HG02642 (cell line): ENCODE data around the gene FAM174C.

Experiments
- ATAC-seq: cut with Tn5 transposase; IDR thresholded peaks from one replicate; pipeline ENCODE4 v1.9.1; 2021; ENCODE audit warnings: mild to moderate bottlenecking; ENCODE audit not compliant: unreplicated experiment, poor library complexity

Gene FAM174C

DNA sequence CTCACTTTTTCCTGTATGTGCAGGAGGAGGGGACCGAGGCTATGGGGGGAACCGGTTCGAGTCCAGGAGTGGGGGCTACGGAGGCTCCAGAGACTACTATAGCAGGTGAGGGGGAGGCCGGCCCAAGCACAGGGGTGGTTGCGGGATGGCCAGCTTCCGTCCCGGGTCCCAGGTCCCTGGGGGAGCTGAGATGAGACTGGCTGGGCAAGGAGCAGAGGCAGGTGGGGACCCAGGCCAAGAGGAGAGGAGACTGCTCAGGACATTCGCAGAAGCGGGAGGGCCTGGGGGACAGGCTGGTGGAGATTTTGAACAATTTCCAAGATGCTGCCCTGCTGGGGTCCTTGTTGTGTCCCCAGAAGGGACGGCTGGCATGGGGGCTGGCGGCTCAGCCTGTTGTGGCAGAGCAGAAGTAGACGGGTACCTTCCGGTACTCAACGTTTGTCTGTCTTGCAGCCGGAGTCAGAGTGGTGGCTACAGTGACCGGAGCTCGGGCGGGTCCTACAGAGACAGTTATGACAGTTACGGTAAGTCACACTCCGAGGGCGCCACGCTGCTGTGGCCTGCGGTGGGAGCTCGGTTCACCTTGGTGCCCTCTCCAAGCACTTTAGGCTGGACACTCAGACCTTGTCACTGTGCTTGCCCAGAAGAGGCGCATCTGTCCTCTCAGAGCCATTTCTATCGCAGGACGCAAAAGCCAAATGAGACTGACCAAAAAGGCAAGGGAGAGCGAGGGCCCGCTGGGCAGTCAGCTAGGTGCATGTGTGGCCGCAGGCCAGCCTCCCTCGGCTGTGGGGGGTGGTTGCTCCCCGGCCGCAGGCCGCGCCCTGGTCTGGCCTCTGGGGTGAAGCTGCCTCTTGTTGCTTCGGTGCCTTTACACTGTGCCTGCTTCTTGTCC is 3.6 kb upstream of the FAM174C start:
- ATAC-seq = no peak

DNA sequence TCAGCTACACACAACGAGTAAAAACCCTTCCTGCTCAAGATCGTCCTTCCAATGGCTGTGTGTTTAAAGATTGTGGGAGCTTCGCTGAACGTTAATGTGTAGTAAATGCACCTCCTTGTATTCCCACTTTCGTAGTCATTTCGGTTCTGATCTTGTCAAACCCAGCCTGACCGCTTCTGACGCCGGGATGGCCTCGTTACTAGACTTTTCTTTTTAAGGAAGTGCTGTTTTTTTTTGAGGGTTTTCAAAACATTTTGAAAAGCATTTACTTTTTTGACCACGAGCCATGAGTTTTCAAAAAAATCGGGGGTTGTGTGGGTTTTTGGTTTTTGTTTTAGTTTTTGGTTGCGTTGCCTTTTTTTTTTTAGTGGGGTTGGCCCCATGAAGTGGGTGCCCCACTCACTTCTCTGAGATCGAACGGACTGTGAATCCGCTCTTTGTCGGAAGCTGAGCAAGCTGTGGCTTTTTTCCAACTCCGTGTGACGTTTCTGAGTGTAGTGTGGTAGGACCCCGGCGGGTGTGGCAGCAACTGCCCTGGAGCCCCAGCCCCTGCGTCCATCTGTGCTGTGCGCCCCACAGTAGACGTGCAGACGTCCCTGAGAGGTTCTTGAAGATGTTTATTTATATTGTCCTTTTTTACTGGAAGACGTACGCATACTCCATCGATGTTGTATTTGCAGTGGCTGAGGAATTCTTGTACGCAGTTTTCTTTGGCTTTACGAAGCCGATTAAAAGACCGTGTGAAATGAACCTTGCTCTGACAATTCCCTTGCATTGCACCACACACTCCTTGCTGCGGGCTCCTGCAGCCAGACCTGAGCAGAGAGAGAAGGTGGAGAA is 2.7 kb upstream of the FAM174C start:
- ATAC-seq = no peak

DNA sequence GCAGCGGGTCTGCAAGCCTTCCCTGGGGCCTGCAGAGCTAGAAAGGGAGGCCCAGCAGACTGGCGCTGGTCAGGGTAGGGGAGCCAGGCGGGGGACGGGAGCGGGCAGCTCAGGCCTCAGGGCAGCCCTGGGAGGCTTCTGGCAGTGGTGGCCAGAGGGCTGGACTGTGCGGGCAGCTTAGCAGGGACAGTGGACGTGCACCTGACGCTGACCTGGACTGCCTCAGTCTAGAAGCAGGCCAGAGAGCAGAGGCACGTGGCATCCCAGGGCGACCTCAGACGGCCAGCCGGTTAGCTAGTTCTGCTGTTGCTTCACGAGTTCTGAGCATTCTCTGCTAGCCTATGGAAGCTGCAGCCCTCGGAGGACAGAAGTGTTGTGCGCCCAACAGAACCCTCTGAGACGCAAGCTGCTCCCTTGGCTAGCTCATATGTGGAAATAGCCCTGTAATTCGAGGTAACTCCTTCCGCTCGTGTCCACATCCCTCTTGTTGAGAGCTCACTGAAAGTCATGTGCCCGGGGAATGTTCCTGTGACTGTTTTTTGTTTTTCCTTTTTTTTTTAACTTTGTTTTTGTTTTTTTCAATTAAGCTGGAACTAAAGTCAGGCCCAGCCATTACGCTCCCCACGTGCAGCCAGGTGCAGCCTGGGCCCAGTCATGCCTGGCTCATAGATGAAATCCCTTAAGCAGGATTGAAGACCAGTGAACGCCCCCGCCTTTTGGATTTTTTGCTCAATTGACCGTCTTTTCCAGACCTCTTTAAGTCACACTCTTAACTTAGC is 1.9 kb upstream of the FAM174C start:
- ATAC-seq = no peak

DNA sequence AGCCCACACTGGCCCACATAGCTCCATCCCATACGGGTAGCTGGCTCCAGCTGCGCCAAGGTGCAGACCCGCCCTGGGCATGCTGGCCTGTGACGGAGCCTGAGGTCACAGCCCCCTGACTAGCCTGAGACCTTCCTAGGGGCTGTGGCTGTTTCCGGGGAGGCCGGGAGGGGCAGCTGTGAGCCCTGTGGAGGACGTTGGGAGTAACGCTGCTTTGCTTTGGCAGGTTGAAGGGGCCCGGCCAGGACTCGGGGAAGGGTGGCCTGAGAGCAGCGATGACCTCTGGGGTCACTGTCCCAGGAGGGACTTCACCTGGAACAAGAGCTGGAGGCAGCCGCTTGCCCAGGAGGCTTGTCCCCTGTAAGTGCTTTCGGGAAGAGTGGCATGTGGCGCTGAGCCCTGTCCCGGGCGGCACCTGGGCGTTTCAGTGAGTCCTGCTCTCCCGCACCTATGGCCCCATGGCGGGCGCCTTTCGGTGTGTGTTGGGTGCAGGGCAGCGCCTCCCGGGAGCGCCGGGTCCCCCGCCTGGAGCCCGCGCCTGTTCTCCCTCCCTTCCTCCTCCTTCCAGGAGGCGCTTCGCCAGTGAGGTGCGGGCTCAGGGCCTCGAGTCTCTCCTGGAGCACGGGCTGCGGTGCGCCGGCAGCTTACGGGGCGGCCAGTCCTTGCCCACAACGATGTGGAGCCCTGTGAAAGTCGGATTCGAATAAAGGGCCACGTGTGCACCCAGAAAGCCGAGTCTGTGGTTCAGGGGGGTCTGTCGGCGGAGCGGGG is 1.1 kb upstream of the FAM174C start:
- ATAC-seq = no peak

DNA sequence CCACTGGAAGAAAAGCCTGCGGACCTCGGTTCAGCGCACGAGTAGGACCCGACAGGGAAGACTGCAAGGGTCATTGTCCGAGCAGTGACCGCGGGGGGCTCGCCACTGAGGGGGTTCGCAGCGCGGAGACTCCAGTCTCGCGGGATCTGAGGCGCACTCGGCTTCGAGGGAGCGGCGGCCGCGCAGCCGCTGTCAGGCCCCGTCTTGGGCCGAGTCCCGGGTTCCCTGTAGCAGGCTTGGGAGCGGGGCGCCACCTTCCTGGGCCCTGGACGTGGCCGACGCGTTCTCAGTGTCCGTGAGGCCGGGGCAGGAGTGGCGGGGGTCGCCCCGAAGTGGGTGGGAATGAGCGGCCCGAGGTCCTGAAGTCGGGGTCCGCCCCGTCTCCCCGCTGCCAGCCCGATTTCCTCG is 474 bp upstream of the FAM174C start:
- ATAC-seq = no peak

DNA sequence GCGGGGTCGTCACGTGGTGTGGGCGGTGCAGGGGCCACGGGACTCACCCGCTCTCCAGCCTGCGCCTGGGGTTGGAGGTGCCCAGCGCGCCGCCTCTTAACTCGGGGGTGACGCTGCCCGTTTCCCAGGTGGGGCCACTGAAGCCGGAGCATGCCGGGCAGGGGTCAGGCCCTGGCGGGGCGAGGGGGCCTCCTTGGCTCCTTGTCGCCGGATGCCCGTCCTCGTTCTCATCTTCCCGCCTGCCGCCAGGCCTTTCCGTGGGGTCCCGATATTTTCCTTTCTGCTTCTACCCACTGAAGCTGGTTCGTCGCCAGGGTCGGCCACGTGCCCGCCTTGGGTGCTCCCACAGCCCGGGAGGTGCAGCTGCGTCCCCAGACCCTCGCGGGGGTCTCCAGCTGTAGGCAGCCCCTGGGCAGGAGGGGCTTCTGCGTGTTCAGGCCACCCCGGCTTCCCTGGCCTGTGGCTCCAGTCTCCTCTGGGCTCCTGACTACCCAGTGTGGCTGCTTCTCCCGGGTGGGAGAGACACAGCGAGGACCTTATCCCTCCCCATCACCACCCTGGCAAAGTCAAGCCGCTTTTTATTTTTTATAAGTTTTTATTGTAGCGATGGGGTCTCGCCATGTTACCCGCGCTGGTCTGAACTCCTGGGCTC is 772 bp downstream of the FAM174C start:
- ATAC-seq = no peak

DNA sequence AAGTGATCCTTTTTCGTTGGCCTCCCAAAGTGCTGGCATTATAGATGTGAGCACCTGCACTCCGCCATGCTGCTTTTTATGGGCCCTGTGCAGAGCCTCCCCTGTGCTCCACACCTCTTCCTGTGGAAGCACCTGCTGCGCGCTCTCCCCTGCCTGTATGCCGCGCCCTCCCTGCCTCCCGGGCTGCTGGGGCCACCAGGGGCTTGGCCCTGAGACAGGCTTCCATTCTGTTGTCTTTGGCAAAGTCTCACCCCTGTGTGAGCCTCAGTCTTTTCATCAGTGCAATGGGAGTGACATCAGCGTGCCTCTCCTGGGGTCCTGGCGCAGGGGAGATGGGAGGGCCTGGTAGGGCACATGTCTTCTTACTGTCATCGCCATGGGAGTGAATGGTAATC is 1.3 kb downstream of the FAM174C start:
- ATAC-seq = no peak

DNA sequence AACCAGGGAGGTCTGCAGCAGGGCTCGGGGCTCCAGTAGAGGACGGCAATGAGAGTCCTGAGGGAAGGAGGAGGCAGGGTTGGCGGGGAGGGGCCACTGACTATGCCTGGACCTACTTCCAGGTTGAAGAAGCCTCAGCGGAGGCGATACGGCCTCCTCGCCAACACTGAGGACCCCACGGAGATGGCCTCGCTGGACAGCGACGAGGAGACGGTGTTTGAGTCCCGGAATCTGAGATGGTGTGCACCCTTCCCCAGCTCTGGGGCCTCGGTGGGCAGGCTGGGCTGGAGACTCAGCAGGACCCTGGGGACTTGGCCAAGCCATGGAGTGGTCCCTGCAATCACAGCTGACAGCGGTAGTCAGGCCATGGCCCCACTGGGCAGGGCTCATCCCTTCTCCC is 1.7 kb downstream of the FAM174C start:
- no peak for ATAC-seq

DNA sequence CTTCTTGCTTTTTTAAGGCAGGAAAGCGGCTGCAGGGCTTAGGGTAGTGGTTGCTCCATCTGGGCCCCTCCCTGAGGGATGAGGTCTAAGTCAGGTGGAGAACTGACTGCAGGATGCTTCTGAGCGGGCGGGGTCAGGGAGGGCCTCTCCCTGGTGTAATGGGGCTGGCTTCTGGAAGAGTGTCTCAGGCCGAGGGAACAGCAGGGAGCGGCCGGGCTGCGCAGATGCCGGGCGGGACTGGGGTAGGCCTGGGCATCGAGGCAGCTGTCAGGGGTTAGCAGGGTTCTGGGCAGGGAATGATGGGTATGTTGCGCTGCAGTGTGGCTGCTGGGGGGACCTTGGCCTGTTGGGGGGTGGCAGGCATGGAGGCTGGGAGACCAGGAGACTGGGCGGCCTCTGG is 2.7 kb downstream of the FAM174C start:
- ATAC-seq = no peak

DNA sequence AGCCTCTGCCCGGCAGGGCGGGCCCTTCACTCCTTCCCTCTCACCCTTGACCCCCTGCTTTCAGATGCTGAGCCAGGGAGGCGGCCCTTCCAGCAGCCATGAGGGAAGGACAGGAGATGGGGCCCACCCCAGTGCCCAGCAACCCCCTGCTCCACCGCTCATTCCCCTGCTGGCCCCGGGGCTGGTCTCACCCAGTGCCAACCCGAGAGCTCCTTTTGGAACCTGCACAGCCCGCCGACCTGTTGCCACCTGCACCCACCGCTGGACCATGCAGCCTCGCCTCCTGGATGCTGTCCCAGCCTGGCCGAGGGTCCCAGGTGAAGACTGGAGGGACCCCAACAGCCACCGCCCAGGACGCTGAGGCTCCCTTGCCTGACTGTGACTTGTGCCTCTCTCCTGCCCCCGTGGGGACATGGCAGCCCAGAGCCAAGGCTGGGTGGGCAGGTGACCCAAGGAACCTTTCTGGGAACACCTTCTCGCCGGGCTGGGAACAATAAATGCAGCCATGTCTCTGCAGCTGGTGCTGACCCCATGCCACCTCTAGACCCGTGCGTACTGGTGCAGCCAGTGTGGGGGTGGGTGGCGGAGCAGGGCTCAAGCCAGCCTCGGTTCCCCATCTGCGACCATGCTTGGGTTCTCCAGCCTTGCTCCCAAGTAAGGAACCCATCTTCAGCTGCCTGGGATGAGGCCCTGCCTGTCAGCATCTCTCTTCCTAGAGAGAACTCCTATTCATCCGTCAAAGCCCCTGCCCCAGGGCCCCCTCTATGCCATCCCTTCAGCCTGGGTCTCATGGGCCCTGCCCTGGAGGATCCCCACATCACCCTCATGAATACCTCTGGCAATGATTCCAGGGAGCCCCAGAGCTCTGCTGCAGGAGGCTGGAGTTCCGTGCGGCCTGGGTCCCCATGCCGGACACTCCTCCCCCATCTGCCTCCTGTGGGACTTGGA is 3.7 kb downstream of the FAM174C start:
- no peak for ATAC-seq

DNA sequence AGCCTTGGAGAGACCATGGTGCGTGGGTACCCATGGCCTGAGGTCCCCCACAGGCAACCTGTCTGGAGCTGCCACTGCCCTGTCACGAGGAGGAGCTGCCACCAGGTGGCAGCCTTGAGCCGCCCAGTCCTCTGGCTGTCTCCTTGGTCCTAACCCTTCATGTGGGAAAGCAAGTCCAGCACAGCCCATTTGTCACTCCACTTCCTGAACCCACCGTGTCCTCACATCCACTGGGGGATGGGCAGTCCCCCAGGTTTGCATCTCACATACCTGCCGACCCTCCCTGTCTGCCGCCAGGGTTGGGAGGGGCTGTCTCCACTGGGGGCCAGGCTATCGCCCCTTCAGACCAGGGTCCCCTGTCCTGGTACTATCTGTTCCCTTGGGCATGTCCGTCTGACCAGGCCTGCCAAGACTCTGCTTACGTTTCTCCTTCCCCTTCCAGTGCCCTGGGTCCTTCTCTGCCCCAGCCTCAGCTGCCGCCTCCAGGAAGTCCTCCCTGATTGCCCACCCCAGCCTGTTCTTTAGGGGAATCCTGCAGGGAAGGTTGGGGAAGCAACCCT is 4.5 kb downstream of the FAM174C start:
- no peak for ATAC-seq

DNA sequence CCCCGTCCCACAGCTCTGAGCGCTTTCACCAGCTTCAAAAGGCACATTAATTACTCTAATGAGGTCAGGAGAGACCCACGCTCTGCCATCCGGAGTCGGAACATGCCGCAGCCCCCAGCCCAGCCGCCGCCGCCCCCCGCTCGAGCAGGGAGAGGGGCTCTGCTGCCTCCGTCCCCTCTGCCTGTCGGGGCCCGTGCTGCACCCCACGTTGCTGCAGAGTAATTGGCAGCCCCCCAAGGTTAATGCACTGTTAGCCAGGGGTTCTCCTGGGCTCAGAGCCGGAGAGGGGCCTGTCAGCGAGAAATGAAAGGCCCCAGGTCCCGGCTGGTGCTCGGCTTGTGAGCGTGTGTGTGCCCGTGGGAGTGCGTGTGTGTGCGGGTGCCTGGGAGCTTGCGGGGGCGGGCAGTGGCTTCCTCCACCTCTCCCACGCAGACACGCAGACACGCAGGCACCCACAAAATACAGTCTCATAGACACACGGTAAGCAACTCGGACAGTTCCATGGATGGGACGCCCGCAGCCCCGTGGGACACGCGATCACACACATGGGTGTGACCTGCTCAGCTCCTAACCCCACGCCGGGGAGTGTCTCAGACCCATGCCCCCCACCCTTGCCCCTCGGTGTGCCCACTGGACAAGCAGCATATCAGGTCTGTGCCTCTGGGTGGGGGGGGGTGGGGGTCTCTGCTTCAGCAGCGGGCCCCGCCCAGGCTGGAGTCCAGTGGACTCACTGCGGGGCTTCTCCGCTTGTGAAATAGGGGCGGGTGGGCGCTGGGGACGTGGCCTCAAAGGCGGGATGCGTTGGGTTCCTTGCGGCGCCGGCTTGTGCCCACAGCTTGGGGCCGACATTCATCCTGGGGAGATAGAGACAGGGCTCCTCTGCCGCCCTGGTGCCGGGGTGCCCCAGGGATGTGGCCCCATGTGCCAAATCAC is 5.6 kb downstream of the FAM174C start:
- ATAC-seq = no peak

DNA sequence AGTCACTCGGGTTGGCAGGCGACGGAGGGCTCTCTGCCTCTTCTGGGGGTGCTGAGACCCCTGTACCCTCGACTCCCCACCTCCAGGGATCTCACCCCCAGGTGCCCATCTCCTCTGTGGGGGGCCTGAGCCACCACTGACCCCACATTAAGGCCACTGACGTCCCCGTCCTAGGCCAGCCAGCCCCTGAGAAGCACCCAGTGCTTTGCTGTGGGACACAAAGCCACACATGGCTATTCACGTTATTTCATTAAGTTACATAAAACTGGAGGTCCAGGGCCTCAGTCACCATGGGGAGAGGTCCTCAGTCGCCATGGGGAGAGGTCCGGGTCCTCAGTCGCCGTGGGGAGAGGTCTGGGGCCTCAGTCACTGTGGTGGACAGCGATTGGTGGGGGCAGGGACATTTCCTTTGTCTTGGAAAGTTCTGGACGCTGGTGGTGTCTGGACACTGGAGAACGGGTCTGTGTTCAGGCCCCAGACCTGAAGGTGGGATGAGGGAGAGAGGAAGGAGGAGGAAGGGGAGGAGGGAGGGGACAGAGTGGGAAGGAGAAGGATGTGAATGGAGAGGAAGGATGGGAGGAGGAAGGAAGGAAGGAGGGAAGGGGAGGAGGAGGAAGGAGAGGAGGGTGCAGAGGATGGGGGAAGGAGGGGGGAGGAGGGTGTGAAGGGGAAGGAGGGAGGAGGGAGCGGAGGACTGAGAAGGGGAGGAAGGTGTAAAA is 6.4 kb downstream of the FAM174C start:
- no peak for ATAC-seq

DNA sequence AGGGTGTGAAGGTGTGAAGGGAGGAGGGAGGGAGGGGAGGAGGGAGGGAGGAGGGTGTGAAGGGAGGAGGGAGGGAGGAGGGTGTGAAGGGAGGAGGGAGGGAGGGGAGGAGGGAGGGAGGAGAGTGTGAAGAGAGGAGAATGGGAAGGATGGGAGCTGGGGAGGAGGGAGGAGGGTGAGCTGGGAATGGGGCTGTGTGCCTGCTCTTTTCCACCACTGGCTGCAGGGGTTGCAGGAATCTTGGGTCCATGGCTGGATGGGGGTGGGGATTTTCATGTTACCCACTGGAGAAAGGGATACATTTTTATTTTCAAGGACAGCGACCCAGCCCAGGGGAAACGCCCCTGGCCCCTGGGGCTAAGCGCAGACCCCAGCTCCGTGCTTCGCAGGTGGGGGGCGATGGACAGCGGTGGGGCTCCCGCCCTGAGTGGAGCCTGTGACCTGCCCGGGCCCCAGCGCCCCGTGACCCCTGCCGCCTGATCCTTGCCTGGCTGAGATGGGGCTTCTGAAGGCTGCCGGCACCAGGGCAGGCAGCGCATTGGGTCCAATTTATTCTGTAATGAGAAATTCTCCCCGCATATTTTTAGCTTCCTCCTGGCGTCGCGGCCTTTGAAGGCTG is 7.4 kb downstream of the FAM174C start:
- no peak for ATAC-seq

DNA sequence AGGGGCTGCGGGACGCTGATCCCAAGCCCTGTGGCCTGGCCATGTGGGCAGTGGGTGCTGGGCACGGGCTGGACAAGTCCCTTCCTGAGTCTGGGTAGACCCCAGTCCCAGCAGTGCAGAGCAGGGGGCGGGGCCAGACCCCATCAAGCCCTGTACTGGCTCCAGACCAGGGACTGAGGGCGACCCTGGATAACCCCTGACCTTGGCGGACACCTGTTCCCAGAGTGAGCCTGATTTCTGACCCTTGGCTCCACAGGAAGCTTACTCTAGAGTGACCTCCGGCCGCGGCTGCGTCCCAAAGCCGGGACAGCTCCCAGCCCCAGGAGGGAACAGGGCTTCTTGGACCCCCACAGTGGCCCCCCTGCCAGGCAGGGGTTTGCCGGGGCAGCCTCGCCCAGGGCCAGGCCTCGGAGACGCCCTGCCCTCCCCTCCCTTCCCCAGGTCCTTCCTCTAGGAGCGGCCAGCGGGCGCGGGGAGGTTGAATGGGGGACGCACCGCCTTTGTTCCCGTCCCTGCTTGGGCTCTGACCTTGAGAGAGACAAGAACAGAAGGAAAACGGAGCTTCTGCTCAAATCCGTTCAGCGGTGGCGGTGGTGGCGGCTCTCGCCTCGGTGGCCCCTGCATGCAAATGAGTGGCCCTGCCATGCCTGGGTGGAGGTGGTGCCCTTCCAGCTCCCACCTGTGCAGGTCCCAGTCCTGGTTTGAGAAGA is 8.0 kb downstream of the FAM174C start:
- no peak for ATAC-seq
